ENCODE measurements around the gene FAM107B.

DNA sequence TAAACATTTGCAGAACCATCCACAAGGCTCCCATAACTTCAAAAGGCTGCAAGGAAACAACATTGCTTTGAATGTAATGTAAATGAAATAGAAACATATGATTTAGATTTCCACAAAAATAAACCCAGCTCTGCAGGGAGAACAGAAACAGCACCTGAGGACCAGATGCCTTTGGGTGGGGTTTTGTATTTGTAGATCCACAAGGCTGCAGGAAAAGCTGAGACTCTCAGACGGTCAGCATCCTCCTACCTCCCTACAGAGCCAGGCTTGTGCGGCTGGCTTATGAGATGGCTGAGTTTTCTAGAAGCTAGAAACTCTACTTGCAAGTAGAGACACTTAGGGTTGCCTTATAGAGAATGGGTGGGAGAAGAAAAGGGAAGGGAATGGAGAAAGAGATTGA is 49.8 kb downstream of the FAM107B start:
- TF ChIP-seq, protein P1, sequence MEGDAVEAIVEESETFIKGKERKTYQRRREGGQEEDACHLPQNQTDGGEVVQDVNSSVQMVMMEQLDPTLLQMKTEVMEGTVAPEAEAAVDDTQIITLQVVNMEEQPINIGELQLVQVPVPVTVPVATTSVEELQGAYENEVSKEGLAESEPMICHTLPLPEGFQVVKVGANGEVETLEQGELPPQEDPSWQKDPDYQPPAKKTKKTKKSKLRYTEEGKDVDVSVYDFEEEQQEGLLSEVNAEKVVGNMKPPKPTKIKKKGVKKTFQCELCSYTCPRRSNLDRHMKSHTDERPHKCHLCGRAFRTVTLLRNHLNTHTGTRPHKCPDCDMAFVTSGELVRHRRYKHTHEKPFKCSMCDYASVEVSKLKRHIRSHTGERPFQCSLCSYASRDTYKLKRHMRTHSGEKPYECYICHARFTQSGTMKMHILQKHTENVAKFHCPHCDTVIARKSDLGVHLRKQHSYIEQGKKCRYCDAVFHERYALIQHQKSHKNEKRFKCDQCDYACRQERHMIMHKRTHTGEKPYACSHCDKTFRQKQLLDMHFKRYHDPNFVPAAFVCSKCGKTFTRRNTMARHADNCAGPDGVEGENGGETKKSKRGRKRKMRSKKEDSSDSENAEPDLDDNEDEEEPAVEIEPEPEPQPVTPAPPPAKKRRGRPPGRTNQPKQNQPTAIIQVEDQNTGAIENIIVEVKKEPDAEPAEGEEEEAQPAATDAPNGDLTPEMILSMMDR (conservative IDR thresholded peaks at IDR 0.05), result no peak
- no peak for TF ChIP-seq ZFX (IDR thresholded peaks at IDR 0.05)
